Activated CD4-positive, alpha-beta T cell treated with anti-CD3 and anti-CD28 coated beads for 36 hours (primary cell): ENCODE results near the gene WDR48. TPM values are rescaled to one million over a fixed set of nuclear protein-coding genes. Genes with fewer than 3 reads are reported as not detected.

Source experiments
- microRNA-seq: library from miRNA; unstranded; fragments of <30 nt; microRNA quantifications from one replicate; pipeline ENCODE4 v1.2.0, GENCODE V29; 2021; ENCODE audit warnings: borderline replicate concordance
- total RNA-seq, 2 experiments: library from RNA; stranded (reverse); gene quantifications; one replicate each; pipeline ENCODE4 v1.2.3, GENCODE V29; 2021

The WDR48 gene
- total RNA-seq, 2 experiments from 2014 or later = 33.3 to 36.5 TPM

Small RNAs within 50 kb of the gene (microRNA-seq; reads per million reads assigned to microRNA genes)
- not detected for gene MIR6822

Other genes starting within 250 kb of the WDR48 start
- gene SCN10A, start 235.8 kb upstream of the WDR48 start, total RNA-seq = not detected
- gene SCN11A, start 72 bp upstream of the WDR48 start, total RNA-seq = under 1 TPM; 0.07 to 0.09 TPM
- 10 to 100 TPM; 23.0 to 23.8 TPM for gene GORASP1, start 55.6 kb downstream of the WDR48 start, total RNA-seq
- 1 to 10 TPM; 1.8 to 2.3 TPM for gene TTC21A, start 55.7 kb downstream of the WDR48 start, total RNA-seq
- 10 to 100 TPM; 68.3 to 78.5 TPM for gene CSRNP1, start 101.6 kb downstream of the WDR48 start, total RNA-seq
- gene XIRP1, start 140.6 kb downstream of the WDR48 start, total RNA-seq = 1 to 10 TPM; 1.4 to 2.2 TPM
- gene CX3CR1, start 228.0 kb downstream of the WDR48 start, total RNA-seq = under 1 TPM; 0.14 to 0.16 TPM